ENCODE data around the gene TPM3.
"Not testable (repeated sequence)": the region's sequence is repeated elsewhere in the genome, so short reads cannot be mapped to it uniquely, and the experiment has no call there.

Gene TPM3

DNA sequence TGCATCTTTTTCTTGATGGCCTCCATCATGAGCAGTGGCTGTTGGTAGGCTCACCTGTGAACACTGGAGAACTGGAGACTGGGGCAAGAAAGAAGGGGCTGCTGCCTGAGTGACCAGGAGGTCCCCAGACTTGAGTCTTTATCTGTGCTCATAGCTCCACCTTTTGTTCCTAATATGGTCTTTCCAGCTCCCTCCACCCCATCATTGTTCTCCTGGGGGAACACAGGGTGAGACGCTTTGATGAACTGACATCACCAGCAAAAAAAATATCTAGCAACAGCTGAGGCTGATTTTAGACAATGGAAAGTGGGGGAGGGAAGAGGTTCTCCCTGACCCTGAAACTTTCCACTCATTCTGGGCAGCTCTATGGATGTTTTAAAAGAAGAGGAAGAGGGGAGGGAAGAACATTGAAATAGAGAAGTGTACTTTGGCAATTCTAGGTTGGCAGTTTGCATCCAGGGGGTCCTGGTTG lies at the start of gene TPM3:
TSS of gene TPM3 (minus strand) at position 111 of the 472 bp plus-strand sequence. CDS start at position 29, 82 bp downstream.
- no peak for DNase-seq

DNA sequence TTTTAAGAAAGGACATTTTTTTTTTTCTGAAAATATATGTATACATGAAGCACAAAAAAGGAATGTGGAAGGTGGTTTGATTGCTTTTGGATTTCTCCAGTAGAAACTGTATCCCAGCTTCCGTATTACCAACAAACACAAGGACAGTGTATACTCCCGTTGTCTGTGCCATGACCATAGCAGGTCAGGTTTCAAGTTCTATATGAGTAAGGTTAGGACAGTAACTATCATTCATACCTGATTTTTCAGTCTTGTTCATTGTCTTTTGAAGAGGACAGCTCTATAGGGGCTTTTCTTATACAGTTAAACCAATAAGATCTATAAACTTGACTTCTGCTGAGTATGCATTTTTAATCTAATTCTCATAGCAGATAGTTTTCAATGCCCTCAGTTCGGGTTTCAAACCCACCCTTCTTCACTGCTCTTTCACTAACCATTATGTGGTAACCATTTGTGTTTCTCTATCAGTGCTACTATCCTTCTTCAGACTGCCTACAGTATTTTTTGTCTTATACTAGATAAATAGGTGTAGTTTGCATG lies 48.5 kb upstream of the TPM3 start:
- DNase-seq = no peak

DNA sequence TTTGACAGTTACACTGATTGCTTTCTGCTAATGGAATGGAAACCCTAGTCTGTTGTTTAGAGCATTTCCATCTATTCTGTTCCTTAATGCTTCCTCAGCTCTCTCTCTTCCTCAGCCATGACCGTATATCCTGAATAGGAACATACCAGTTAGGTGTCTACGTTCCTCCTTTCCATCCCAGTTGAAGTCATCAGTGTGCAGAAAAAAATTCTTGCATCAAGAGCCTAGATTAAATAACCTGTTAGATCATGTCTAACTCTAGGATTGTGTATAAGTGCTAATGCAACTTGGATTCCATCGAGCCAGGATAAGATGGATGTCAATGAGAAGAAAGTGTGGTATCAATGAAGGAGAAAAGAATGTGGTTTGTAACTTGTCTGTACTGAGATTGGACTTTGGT lies 47.6 kb upstream of the TPM3 start:
- DNase-seq = no peak

- DNase-seq = no peak
These were observed 46.1 kb upstream of the TPM3 start for GRCh38 chr1:154237880-154238506.

DNA sequence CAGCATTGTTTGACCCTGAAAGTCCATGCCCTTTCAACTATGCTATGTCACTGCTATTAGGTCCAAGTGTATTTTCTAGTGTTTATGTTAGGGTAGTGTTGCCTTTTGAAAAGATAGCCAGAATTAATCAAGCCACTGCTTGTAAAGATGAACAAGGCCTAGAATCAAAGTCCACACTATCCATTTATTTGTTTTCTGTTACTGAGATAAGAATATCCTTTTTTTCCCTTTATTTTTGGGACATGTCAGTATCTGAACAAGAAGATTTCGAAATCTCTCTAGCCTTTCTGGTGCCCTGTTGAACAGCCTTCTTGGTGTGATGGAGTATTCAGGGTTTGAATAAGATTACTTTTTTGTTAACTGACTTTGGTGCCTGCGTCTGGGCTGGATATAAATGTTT lies 45.5 kb upstream of the TPM3 start:
- no peak for DNase-seq

DNA sequence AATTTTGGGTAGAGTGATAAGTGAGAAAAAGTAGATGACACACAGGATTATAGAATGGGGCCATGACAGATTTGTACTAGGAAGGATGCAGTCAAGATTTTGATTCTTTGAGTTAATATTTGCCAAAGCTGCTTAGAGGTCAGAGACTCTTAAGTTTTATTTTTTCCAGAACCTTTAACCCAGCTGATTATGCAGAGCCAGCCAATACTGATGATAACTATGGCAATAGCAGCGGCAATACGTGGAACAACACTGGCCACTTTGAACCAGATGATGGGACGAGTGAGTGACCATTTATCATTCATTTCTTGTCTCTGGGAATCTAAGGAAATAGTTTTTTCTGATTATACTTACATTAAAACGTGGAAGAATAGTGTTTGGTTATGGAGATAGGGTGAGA lies 45.0 kb upstream of the TPM3 start:
- DNase-seq = no peak

- DNase-seq = not testable (repeated sequence)
These were observed 41.2 kb upstream of the TPM3 start for GRCh38 chr1:154233127-154233526.

- not testable (repeated sequence) for DNase-seq
These were observed 39.2 kb upstream of the TPM3 start for GRCh38 chr1:154231112-154231511.

DNA sequence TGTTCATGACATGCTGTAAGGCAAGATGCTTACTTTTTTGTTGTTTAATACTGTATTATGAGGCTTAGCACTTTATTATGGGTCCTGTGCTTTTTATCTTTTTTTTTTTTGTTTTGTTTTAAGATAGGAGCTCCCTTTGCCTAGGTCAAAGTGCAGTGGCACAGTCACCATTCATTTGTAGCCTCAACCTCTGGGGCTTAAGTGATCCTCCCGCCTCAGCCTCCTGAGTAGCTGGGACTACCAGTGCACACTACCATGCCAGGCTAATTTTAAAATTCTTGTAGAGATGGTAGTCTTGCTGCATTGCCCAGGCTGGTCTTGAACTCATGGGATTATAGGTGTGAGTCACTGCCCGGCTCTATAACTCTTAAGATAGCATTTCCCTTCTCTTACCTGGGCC lies 33.5 kb upstream of the TPM3 start:
- no peak for DNase-seq

GRCh38 chr1:154223621-154224020 lies 31.7 kb upstream of the TPM3 start:
- no peak for DNase-seq

DNA sequence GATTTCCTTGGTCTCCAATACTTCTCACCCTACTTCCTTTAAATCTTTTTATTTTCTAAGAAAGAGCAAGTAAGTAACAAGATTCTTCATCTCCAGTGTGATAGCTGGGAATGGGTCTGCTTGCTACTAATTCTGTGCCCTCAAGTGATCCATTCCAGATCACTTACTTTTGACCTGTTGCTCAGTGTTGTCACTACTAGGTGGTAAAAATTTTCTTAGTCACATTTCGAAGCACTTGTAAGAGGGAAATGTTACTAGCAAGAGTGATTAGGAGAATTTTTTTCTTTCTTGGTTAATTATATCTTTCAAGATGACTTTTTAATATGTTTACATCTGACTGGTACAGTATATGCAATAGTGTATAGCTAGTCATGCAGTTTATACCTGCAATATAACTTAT lies 31.0 kb upstream of the TPM3 start:
- DNase-seq = no peak

- no peak for DNase-seq
These were observed 30.6 kb upstream of the TPM3 start for GRCh38 chr1:154222518-154222917.

GRCh38 chr1:154221278-154222001 lies 29.5 kb upstream of the TPM3 start:
- DNase-seq = peak; percentile 65 to 87

DNA sequence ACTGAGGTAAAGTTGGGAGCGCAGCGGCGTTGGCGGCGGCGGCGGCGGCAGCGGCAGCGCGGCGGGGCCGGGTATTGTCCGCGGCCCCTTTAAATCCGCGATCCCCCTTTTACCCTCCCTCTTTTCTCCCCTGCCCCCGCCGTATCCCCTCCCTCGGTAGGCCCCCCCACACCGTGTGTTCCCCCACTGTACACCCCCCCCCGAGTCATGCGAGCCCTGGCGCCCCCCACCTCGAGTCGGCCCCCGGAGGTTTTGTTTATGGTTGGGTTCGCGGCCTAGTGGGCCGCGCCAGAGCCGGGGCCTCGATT lies 29.0 kb upstream of the TPM3 start:
- no peak for DNase-seq

DNA sequence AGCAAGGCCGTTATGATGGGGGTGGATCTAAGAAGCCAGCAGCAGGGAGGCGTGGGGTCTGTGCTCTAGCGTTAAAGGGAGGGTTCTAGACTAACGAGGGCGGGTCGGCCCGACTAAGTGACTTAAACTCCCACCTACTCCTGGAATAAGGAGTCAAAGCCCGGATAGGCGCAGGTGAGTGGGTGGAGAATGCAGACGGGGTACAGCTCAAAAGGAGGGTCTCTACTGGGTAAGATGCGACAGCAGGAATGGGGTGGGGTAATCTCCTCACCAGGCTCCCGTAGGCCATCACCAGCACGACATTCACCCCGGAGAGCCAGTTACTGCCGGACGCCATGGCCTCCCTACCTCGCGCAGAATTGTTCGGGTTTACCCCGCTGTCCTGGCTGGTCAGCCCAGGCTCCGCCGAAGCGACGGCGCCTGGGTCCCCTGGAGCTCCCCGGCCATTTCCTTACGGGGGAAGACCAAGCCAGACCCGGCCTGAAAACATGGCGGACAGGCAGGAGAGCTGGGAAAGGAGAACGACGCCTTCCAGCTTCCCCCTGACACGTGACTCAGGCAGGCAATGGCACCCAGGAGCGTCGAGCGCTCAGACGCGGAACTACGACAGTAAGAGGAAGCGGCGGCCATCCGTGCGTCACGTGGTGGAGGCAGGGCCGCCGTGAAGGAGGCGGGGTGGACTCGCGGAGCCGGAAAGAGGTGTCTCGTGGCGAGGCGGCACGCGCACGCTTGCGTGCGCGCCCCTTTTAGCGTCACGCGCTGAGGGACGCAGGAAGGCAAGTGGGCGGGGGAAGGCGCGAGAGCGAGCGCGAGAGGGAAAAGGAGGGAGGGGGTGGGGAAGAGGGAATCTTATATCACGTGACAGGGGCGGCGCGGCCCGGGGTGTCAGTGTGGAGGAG lies 28.4 kb upstream of the TPM3 start, which contains the start of gene UBAP2L:
TSS of gene UBAP2L (plus strand) at position 885 of the 899 bp plus-strand sequence. CDS start 4,169 bp downstream, outside the sequence.
- DNase-seq = peak; percentile 100

DNA sequence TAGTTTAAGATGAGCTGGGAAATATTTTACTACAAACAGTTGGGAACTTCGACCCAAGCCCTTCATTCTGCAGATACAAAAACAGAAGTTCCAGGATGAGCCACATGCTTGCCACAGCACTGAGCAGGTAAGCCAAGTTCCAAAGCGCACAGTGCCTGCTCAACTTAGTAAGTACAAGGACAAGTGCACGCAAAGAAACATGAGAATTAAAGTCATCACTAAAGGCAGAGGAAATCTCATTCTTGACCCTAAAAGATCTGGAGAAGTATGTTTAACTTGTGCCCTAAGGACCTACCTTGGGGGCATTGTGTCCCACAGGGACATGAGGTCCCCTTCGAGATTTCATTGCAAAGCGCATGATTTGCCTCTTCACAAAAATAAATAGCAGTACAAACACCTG lies 27.6 kb upstream of the TPM3 start:
- peak; percentile 40 to 60 for DNase-seq

- DNase-seq = no peak
These were observed 26.6 kb upstream of the TPM3 start for GRCh38 chr1:154218545-154218944.

- DNase-seq = no peak
These were observed 21.4 kb upstream of the TPM3 start for GRCh38 chr1:154213274-154213673.

- DNase-seq = no peak
These were observed 20.2 kb upstream of the TPM3 start for GRCh38 chr1:154212083-154212482.

GRCh38 chr1:154208677-154209388 lies 16.9 kb upstream of the TPM3 start:
- no peak for DNase-seq

DNA sequence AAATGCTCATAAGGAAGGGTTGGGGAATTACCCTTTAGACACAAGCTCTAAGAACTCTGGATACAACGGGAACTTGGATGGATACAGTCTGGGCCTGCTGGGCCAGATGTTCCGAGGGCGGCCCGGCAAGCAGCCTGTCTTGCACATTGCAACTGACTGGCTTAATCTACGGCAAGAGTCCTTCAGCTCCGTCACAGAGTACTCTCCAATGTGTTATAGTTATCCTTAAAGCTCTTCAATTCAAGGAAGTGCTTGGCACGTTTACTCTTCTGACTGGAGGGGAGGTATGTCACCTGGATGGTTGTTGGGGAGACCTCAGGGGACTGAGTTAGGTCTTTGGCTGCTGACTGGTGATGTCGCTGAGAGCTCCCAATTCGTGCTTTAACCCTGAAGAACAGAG lies 15.4 kb upstream of the TPM3 start:
- DNase-seq = no peak

GRCh38 chr1:154206196-154206595 lies 14.3 kb upstream of the TPM3 start, which contains the start of gene CFAP141:
Gene CFAP141 (minus strand): TSS chr1:154206333. CDS start chr1:154206307, 26 bp downstream.
- DNase-seq = no peak
